ENCODE data around the gene OR2T11.
"Not testable (repeated sequence)": the region's sequence is repeated elsewhere in the genome, so short reads cannot be mapped to it uniquely, and the experiment has no call there.

The OR2T11 gene

DNA sequence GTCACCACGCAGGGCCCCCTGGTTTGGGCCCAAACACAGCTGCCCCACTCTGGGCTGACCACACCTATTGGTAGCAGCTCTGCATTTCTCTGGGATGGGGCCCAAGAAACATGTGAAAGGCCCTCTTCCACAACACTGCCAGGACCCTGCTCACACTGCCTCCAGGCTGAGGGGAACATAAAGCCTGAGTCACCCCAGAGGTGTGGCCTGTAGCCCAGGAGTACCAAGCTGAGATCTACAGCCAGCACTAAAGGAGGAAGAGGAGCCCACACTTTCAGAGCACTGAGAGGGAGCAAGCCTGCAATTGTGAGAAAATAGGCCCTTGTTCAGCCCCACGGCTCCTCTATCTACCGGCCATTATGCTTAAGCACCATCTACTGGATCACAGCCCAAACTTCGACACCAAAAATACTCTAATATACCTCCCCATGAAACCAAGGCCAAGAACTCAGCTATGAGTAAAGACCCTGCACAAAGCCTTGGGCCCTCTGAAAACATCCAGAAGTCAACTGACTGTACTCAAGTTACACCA lies 22.9 kb downstream of the OR2T11 start:
- Histone ChIP-seq H3K9ac (ENCODE audit: low read length) (no peak overlapping the region), H3K9me3 (ENCODE audit: control insufficient read depth, low read length) (no peaks in the 10 kb centered on the region), H3K4me3 (ENCODE audit: low read length) (no peak overlapping the region), H3K4me1 (ENCODE audit: control insufficient read depth, insufficient read depth, low read length) (no peaks in the 10 kb centered on the region), H3K27me3 (ENCODE audit: control insufficient read depth, insufficient read depth, low read length) (no peaks in the 10 kb centered on the region), H3K36me3 (ENCODE audit: control insufficient read depth, insufficient read depth, low read length) (no peaks in the 10 kb centered on the region)

- Histone ChIP-seq H3K27me3 (ENCODE audit: control insufficient read depth, insufficient read depth, low read length) (no peaks in the 10 kb centered on the region), H3K4me3 (ENCODE audit: low read length) (no peak overlapping the region), H3K4me1 (ENCODE audit: control insufficient read depth, insufficient read depth, low read length) (no peaks in the 10 kb centered on the region), H3K36me3 (ENCODE audit: control insufficient read depth, insufficient read depth, low read length) (no peaks in the 10 kb centered on the region), H3K9me3 (ENCODE audit: control insufficient read depth, low read length) (no peaks in the 10 kb centered on the region), H3K9ac (ENCODE audit: low read length) (no peak overlapping the region)
Measured at GRCh38 chr1:248610301-248610700, 24.6 kb downstream of the OR2T11 start.

DNA sequence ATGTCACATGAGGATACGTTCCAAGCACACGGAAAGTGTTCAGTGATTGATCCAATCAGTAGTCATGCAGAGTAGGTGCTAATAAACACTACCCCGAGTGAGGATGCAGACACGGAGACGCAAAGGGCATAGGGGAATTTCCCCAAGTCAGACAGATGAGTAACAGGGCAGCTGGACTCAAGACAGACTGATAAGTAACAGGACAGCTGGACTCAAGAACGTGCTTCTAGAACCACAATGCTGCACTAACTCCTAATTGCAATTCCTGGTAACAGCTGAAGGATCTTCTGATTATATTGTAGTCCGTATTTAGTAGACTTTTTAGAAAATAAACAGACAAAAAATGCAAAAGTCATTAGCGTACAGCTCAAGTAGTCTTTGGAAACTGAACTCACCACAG lies 35.5 kb downstream of the OR2T11 start:
- Histone ChIP-seq H3K4me1 (ENCODE audit: control insufficient read depth, insufficient read depth, low read length) (no peaks in the 10 kb centered on the region), H3K4me3 (ENCODE audit: low read length) (no peak overlapping the region), H3K9ac (ENCODE audit: low read length) (no peak overlapping the region), H3K27me3 (ENCODE audit: control insufficient read depth, insufficient read depth, low read length) (no peaks in the 10 kb centered on the region), H3K36me3 (ENCODE audit: control insufficient read depth, insufficient read depth, low read length) (no peaks in the 10 kb centered on the region), H3K9me3 (ENCODE audit: control insufficient read depth, low read length) (no peaks in the 10 kb centered on the region)

- Histone ChIP-seq H3K9me3 (ENCODE audit: control insufficient read depth, low read length) (no peaks in the 10 kb centered on the region), H3K9ac (ENCODE audit: low read length) (no peak within 1 kb of the TSS), H3K4me3 (ENCODE audit: low read length) (no peak within 1 kb of the TSS), H3K36me3 (ENCODE audit: control insufficient read depth, insufficient read depth, low read length) (no peaks in the 10 kb centered on the region), H3K27me3 (ENCODE audit: control insufficient read depth, insufficient read depth, low read length) (no peaks in the 10 kb centered on the region), H3K4me1 (ENCODE audit: control insufficient read depth, insufficient read depth, low read length) (no peaks in the 10 kb centered on the region)
Measured at GRCh38 chr1:248597589-248597988, 37.3 kb downstream of the OR2T11 start, which contains the start of gene OR2T10. OR2T10 (minus strand) TSS chr1:248597700; CDS start chr1:248593768, 3,932 bp downstream.

DNA sequence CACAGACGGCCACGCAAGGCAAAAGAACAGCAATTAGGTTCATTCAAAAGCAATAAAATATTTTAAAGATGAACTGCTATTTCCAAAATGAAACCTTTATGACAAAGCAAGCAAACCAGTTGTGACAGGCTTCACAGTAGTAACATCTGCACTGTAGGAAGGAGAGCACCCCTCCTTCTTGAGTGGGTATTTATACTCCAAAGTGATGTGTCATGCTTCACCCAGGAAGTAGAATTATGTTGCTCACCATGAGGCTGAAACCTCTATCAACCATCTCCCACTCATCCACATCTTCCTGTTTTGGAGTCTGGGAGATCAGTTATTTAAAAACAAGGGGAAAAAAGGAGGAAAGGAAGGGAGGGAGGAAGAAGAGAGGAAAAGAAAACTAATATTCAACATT lies 38.3 kb downstream of the OR2T11 start:
- H3K4me3 ChIP-seq (ENCODE audit: low read length), result no peak overlapping the region
- H3K9me3 ChIP-seq (ENCODE audit: control insufficient read depth, low read length), result no peaks in the 10 kb centered on the region
- H3K4me1 ChIP-seq (ENCODE audit: control insufficient read depth, insufficient read depth, low read length), result no peaks in the 10 kb centered on the region
- H3K36me3 ChIP-seq (ENCODE audit: control insufficient read depth, insufficient read depth, low read length), result no peaks in the 10 kb centered on the region
- no peak overlapping the region for H3K9ac ChIP-seq (ENCODE audit: low read length)
- H3K27me3 ChIP-seq (ENCODE audit: control insufficient read depth, insufficient read depth, low read length), result no peaks in the 10 kb centered on the region

DNA sequence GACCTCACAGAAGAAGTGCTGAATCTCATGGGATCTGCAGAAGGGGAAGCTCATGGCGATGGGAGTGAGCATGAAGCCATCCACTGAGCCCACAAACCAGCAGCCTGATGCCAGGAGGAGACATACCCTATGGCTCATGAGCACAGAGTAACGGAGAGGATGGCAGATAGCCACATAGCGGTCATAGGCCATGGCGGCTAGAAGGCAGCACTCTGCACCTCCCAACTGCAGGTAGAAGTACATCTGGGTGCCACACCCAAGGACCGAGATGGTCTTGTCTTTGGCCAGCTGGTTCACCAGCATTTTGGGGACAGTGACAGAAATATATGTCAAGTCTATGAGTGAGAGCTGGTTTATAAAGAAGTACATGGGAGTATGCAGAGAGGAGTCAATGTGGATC lies 41.7 kb downstream of the OR2T11 start:
- Histone ChIP-seq H3K4me3 (ENCODE audit: low read length) (no peak overlapping the region), H3K27me3 (ENCODE audit: control insufficient read depth, insufficient read depth, low read length) (no peaks in the 10 kb centered on the region), H3K9me3 (ENCODE audit: control insufficient read depth, low read length) (no peaks in the 10 kb centered on the region), H3K9ac (ENCODE audit: low read length) (no peak overlapping the region), H3K36me3 (ENCODE audit: control insufficient read depth, insufficient read depth, low read length) (no peaks in the 10 kb centered on the region), H3K4me1 (ENCODE audit: control insufficient read depth, insufficient read depth, low read length) (no peaks in the 10 kb centered on the region)

DNA sequence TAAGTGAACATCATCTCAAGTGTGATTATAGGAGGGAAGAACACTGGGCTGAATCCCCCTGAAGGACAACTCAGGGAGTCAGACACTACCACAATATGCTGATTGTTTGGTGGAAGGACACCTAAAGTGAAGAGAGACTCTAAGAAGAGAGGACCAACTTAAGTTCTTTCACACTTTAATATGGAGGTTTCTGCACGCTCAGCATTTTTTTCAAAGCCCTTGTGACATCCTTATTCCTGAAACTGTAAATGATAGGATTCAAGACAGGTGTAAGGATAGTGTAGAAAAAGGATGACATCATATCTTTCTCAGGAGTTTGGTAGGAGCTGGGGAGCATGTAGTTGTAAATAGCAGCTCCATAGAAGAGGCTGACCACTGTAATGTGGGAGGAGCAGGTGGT lies 42.2 kb downstream of the OR2T11 start:
- H3K36me3 ChIP-seq (ENCODE audit: control insufficient read depth, insufficient read depth, low read length), result no peaks in the 10 kb centered on the region
- H3K27me3 ChIP-seq (ENCODE audit: control insufficient read depth, insufficient read depth, low read length), result no peaks in the 10 kb centered on the region
- H3K9me3 ChIP-seq (ENCODE audit: control insufficient read depth, low read length), result no peaks in the 10 kb centered on the region
- no peak overlapping the region for H3K4me3 ChIP-seq (ENCODE audit: low read length)
- H3K9ac ChIP-seq (ENCODE audit: low read length), result no peak overlapping the region
- H3K4me1 ChIP-seq (ENCODE audit: control insufficient read depth, insufficient read depth, low read length), result no peaks in the 10 kb centered on the region

DNA sequence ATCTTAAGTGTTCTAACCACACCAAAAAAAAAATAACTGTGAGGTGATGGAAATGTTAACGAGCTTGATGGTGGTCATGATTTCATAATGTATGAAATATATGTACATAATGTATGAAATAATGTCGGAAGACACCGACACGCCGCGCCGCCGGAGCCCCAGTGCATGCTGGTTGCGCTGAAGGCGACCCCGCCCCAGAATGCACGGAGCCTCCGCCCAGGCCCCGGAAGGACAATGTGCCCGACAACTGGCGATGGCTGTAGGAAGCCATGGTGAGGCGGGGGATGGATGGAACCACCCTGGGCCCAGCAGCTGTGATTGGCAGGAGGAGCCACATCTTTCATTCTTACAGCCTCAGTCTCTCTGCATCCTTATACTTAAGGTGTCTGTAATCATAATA lies 44.8 kb downstream of the OR2T11 start:
- Histone ChIP-seq H3K4me3 (ENCODE audit: low read length) (no peak overlapping the region), H3K9ac (ENCODE audit: low read length) (no peak overlapping the region), H3K36me3 (ENCODE audit: control insufficient read depth, insufficient read depth, low read length) (no peaks in the 10 kb centered on the region), H3K27me3 (ENCODE audit: control insufficient read depth, insufficient read depth, low read length) (no peaks in the 10 kb centered on the region), H3K4me1 (ENCODE audit: control insufficient read depth, insufficient read depth, low read length) (no peaks in the 10 kb centered on the region), H3K9me3 (ENCODE audit: control insufficient read depth, low read length) (no peaks in the 10 kb centered on the region)

DNA sequence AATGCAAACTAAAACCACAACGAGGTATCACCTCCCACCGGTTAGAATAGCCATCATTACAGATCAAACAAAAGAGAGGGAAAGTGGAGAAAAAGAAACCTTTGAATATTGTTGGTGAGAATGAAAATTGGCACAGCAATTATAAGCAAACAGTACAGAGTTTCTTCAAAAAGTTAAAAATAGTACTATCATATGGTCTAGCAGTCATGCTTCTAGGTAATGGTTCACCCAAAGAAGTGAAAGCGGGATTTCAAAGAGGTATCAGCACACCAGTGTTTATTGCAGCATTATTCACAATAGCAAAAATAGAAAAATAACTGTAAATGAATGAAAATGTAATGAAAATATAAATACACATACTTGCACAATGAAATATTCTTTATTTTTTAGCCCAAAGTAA lies 45.6 kb downstream of the OR2T11 start:
- no peaks in the 10 kb centered on the region for H3K9me3 ChIP-seq (ENCODE audit: control insufficient read depth, low read length)
- no peaks in the 10 kb centered on the region for H3K36me3 ChIP-seq (ENCODE audit: control insufficient read depth, insufficient read depth, low read length)
- H3K27me3 ChIP-seq (ENCODE audit: control insufficient read depth, insufficient read depth, low read length), result no peaks in the 10 kb centered on the region
- no peaks in the 10 kb centered on the region for H3K4me1 ChIP-seq (ENCODE audit: control insufficient read depth, insufficient read depth, low read length)
- no peak overlapping the region for H3K4me3 ChIP-seq (ENCODE audit: low read length)
- H3K9ac ChIP-seq (ENCODE audit: low read length), result no peak overlapping the region

DNA sequence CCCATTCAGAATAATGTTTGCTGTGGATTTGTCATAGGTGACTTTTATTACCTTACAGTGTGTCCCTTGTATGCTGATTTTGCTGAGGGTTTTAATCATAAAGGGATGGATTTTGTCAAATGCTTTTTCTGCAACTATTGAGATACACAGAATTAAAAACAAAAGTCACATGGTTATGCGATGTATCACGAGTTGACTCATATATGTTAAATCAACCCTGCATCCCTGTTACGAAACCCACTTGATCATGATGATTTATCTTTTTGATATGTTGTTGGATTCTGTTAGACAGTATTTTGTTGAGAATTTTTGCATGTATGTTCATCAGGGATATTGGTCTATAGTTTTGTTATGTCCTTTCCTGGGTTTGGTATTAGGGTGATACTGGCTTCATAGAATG lies 49.6 kb downstream of the OR2T11 start:
- H3K27me3 ChIP-seq (ENCODE audit: control insufficient read depth, insufficient read depth, low read length), result no peaks in the 10 kb centered on the region
- no peaks in the 10 kb centered on the region for H3K36me3 ChIP-seq (ENCODE audit: control insufficient read depth, insufficient read depth, low read length)
- H3K9me3 ChIP-seq (ENCODE audit: control insufficient read depth, low read length), result no peaks in the 10 kb centered on the region
- no peak overlapping the region for H3K4me3 ChIP-seq (ENCODE audit: low read length)
- H3K9ac ChIP-seq (ENCODE audit: low read length), result no peak overlapping the region
- H3K4me1 ChIP-seq (ENCODE audit: control insufficient read depth, insufficient read depth, low read length), result no peaks in the 10 kb centered on the region

- Histone ChIP-seq H3K27me3 (ENCODE audit: control insufficient read depth, insufficient read depth, low read length) (no peaks in the 10 kb centered on the region), H3K4me1 (ENCODE audit: control insufficient read depth, insufficient read depth, low read length) (no peaks in the 10 kb centered on the region), H3K9ac (ENCODE audit: low read length) (no peak overlapping the region), H3K9me3 (ENCODE audit: control insufficient read depth, low read length) (no peaks in the 10 kb centered on the region), H3K4me3 (ENCODE audit: low read length) (no peak overlapping the region), H3K36me3 (ENCODE audit: control insufficient read depth, insufficient read depth, low read length) (no peaks in the 10 kb centered on the region)
Measured at GRCh38 chr1:248576260-248576980, 58.5 kb downstream of the OR2T11 start.

- H3K36me3 ChIP-seq (ENCODE audit: control insufficient read depth, insufficient read depth, low read length), result not testable (repeated sequence)
Measured at GRCh38 chr1:248574657-248575056, 60.2 kb downstream of the OR2T11 start, which contains the start of gene OR2T34. OR2T34 (minus strand) TSS chr1:248574757; CDS start chr1:248574757, 0 bp downstream.

More at GRCh38 chr1:248574657-248575056, 60.2 kb downstream of the OR2T11 start, which contains the start of gene OR2T34:
- not testable (repeated sequence) for H3K4me1 ChIP-seq (ENCODE audit: control insufficient read depth, insufficient read depth, low read length); H3K27me3 ChIP-seq (ENCODE audit: control insufficient read depth, insufficient read depth, low read length); H3K9me3 ChIP-seq (ENCODE audit: control insufficient read depth, low read length); H3K9ac ChIP-seq (ENCODE audit: low read length); H3K4me3 ChIP-seq (ENCODE audit: low read length)
